PC-3 (cell line): ENCODE results near the gene CCER1. TPM values are rescaled to one million over a fixed set of nuclear protein-coding genes. Genes with fewer than 3 reads are reported as not detected.
A peak's percentile ranks its signal among the peaks of the same experiment; 100 is the strongest.

Source experiments
- ATAC-seq: fragments of 200-7000 bp; cut with Tn5 transposase; 2 replicates; pipeline ENCODE4 v1.9.1; 2020; ENCODE audit warnings: mild to moderate bottlenecking, moderate library complexity
- BruUV-seq: library from RNA; stranded (reverse); fragments of 400-500 nt; replicated peaks from 2 replicates; lab custom pipeline; 2021; lab: Mats Ljungman, UMichigan
- CTCF ChIA-PET: fragments of 300-600 bp; sonication (Branson Sonifier 250); formaldehyde crosslinking; loops from one replicate; lab custom pipeline; 2022; ENCODE audit warnings: antibody characterized with exemption; lab: Charles Lee
- POLR2A ChIA-PET: fragments of 300-600 bp; sonication (Branson Sonifier 250); formaldehyde crosslinking; loops from one replicate; lab custom pipeline; 2022; ENCODE audit warnings: antibody characterized with exemption; ENCODE audit not compliant: unreplicated experiment; lab: Charles Lee
- DNase-seq: peaks from one replicate; pipeline ENCODE4 v3.0.0-alpha.2; 2015
- H2AFZ ChIP-seq: fragments of 300-600 bp; sonication (generic); 2 replicates; pipeline ENCODE4 v1.6.0; 2016; ENCODE audit warnings: antibody characterized with exemption, low read length
- H3F3A ChIP-seq: fragments of 300-600 bp; sonication (generic); one replicate; pipeline ENCODE4 v1.6.0; 2017; ENCODE audit warnings: antibody characterized with exemption, low read length, control low read depth, mild to moderate bottlenecking; ENCODE audit not compliant: unreplicated experiment
- H3K27ac ChIP-seq: fragments of 300-600 bp; sonication (generic); 2 replicates; pipeline ENCODE4 v1.5.1; 2016; ENCODE audit warnings: mild to moderate bottlenecking, low read length
- H3K27me3 ChIP-seq: fragments of 300-600 bp; sonication (generic); 2 replicates; pipeline ENCODE4 v1.6.1; 2016; ENCODE audit warnings: low read length, mixed read lengths
- H3K36me3 ChIP-seq: fragments of 300-600 bp; sonication (generic); 2 replicates; pipeline ENCODE4 v1.6.1; 2016; ENCODE audit warnings: low read depth, mixed run types, low read length, mixed read lengths
- H3K4me1 ChIP-seq: fragments of 300-600 bp; sonication (generic); 2 replicates; pipeline ENCODE4 v1.5.1; 2016; ENCODE audit warnings: low read length; ENCODE audit not compliant: insufficient read depth
- H3K4me2 ChIP-seq: fragments of 300-600 bp; sonication (generic); 2 replicates; pipeline ENCODE4 v1.6.0; 2016; ENCODE audit warnings: low read length
- H3K4me3 ChIP-seq: fragments of 300-600 bp; sonication (generic); 2 replicates; pipeline ENCODE4 v1.5.1; 2016; ENCODE audit warnings: mild to moderate bottlenecking, low read length, mixed read lengths
- H3K79me2 ChIP-seq: fragments of 300-600 bp; sonication (generic); 2 replicates; pipeline ENCODE4 v1.6.1; 2017; ENCODE audit warnings: low read length, mixed read lengths
- H3K9ac ChIP-seq: fragments of 300-600 bp; sonication (generic); 2 replicates; pipeline ENCODE4 v1.6.0; 2016; ENCODE audit warnings: mild to moderate bottlenecking, low read length
- H3K9me2 ChIP-seq: fragments of 300-600 bp; sonication (generic); replicated peaks from 2 replicates; pipeline ENCODE4 v1.6.1; 2016; ENCODE audit warnings: mixed run types, low read length, mixed read lengths
- H3K9me3 ChIP-seq: fragments of 300-600 bp; sonication (generic); 2 replicates; pipeline ENCODE4 v1.6.1; 2016; ENCODE audit warnings: low read length, mixed read lengths
- H4K20me1 ChIP-seq: fragments of 300-600 bp; sonication (generic); 2 replicates; pipeline ENCODE4 v1.6.1; 2016; ENCODE audit warnings: low read length, mixed read lengths
- CTCF ChIP-seq: fragments of 300-600 bp; sonication (generic); conservative IDR thresholded peaks from 2 replicates; pipeline ENCODE4 v1.5.1; 2017; ENCODE audit warnings: antibody characterized with exemption, low read depth, mild to moderate bottlenecking, low read length
- EZH2 ChIP-seq: fragments of 300-600 bp; sonication (generic); IDR thresholded peaks from one replicate; pipeline ENCODE4 v1.6.1; 2017; ENCODE audit warnings: antibody characterized with exemption, mild to moderate bottlenecking, low read length; ENCODE audit not compliant: unreplicated experiment
- EZH2phosphoT487 ChIP-seq: fragments of 300-600 bp; sonication (generic); IDR thresholded peaks from 2 replicates; pipeline ENCODE4 v1.6.1; 2018; ENCODE audit warnings: mild to moderate bottlenecking, antibody characterized with exemption, low read length, borderline replicate concordance
- intact Hi-C: fragments of 100-400 bp; cut with micrococcal nuclease; formaldehyde crosslinking; loops from 2 replicates; pipeline ENCODE4 v1.9.0; 2023
- total RNA-seq: library from RNA; depleted of rRNA; stranded (reverse); fragments of >200 nt; gene quantifications from 2 replicates; pipeline ENCODE4 v1.2.3, GENCODE V29; 2014

The CCER1 gene
- total RNA-seq, 1 experiment from 2014 or later = not detected

GRCh38 chr12:90970471-90970870, 15.5 kb upstream of the CCER1 start:
- no TSS peak for BruUV-seq
- CTCF ChIA-PET = interaction anchor here (0.8 kb wide), 1 partner anchor 11 kb away, joined by 4 read pairs; no protein-coding TSS in a partner anchor

DNA sequence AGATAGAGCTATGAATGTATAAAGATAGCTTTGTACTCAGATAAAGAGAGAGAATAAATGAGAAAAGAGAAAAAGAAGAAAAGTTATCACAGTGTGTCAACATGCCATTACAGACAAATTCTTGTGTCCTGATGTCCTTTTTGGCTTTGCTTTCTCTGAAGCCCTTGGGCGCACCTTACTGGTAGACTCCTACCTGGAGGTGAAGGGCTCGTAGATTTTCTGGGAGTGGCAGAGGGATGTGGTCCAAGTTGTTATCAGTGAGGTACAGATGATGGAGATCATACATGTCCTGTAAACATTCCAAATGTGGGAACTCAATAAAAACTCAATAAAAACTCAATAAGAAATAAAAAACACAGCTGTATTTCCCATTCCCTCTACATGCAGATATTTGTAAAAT, 14.9 kb upstream of the CCER1 start:
- Histone ChIP-seq H3K9me2 (no peaks in the 10 kb centered on the region), H3K4me3 (no peak overlapping the region), H2AFZ (no peak overlapping the region), H3F3A (no peaks in the 10 kb centered on the region), H3K27me3 (no peaks in the 10 kb centered on the region), H3K79me2 (no peaks in the 10 kb centered on the region), H3K36me3 (no peaks in the 10 kb centered on the region), H3K27ac (no peak overlapping the region), H3K9me3 (no peaks in the 10 kb centered on the region), H3K4me1 (peaks cover 24% of the 10 kb centered on the region), H3K9ac (no peak overlapping the region), H3K4me2 (no peak overlapping the region), H4K20me1 (no peaks in the 10 kb centered on the region)
- ATAC-seq (no peak), DNase-seq (no peak)
- no peak for TF ChIP-seq EZH2phosphoT487
- TF ChIP-seq CTCF = no peak
- no peak for TF ChIP-seq EZH2
- intact Hi-C loops = no loop called here
- BruUV-seq = no TSS peak
- POLR2A ChIA-PET = no interaction called here
- CTCF ChIA-PET = interaction anchor here (0.7 kb wide), 1 partner anchor 8 kb away, joined by 5 read pairs; no protein-coding TSS in a partner anchor

More at GRCh38 chr12:90970471-90970870, 15.5 kb upstream of the CCER1 start:
- TF ChIP-seq EZH2phosphoT487 = no peak
- no peak for TF ChIP-seq CTCF
- TF ChIP-seq EZH2 = no peak
- Histone ChIP-seq H3K79me2 (no peaks in the 10 kb centered on the region), H3K4me1 (peaks cover 25% of the 10 kb centered on the region), H3F3A (no peaks in the 10 kb centered on the region), H3K36me3 (no peaks in the 10 kb centered on the region), H3K4me2 (no peak overlapping the region), H4K20me1 (no peaks in the 10 kb centered on the region), H2AFZ (no peak overlapping the region), H3K9me3 (no peaks in the 10 kb centered on the region), H3K27ac (no peak overlapping the region), H3K27me3 (no peaks in the 10 kb centered on the region), H3K9me2 (no peaks in the 10 kb centered on the region), H3K9ac (no peak overlapping the region), H3K4me3 (no peak overlapping the region)
- ATAC-seq = peak; percentile 65
- intact Hi-C loops = no loop called here
- POLR2A ChIA-PET = no interaction called here
- DNase-seq = peak; percentile 61

- H4K20me1 ChIP-seq = no peaks in the 10 kb centered on the region
- no TSS peak for BruUV-seq
- POLR2A ChIA-PET = no interaction called here
- H3K79me2 ChIP-seq = no peaks in the 10 kb centered on the region
- H3K4me1 ChIP-seq = peaks cover 19% of the 10 kb centered on the region
- intact Hi-C loops = no loop called here
- DNase-seq = no peak
- TF ChIP-seq EZH2 = no peak
- TF ChIP-seq EZH2phosphoT487 = no peak
- no peak for TF ChIP-seq CTCF
- no peak overlapping the region for H3K4me3 ChIP-seq
- no peaks in the 10 kb centered on the region for H3K27me3 ChIP-seq
- no peaks in the 10 kb centered on the region for H3K9me3 ChIP-seq
- no peaks in the 10 kb centered on the region for H3K9me2 ChIP-seq
- no peak overlapping the region for H3K9ac ChIP-seq
- H3K4me2 ChIP-seq = no peak overlapping the region
- no peaks in the 10 kb centered on the region for H3K36me3 ChIP-seq
- no peaks in the 10 kb centered on the region for H3F3A ChIP-seq
- CTCF ChIA-PET = interaction anchor here (0.7 kb wide), 1 partner anchor 8 kb away, joined by 5 read pairs; no protein-coding TSS in a partner anchor
- no peak for ATAC-seq
- H3K27ac ChIP-seq = no peak overlapping the region
- H2AFZ ChIP-seq = no peak overlapping the region
These were observed 14.4 kb upstream of the CCER1 start for GRCh38 chr12:90969346-90969745.
